HG03103 (cell line): ENCODE data around the gene FAIM2.
A peak's percentile ranks its signal among the peaks of the same experiment; 100 is the strongest.

Experiments used
- ATAC-seq: cut with Tn5 transposase; IDR thresholded peaks from one replicate; pipeline ENCODE4 v1.9.1; 2021; ENCODE audit warnings: low read depth; ENCODE audit not compliant: unreplicated experiment

Gene FAIM2

GRCh38 chr12:49903700-49904423 lies at the start of gene FAIM2:
FAIM2 (minus strand) TSS chr12:49903900; CDS start chr12:49903792, 108 bp downstream.
- ATAC-seq, result no peak

- ATAC-seq, result no peak
These were observed 49.5 kb upstream of the FAIM2 start for GRCh38 chr12:49953151-49953550.

GRCh38 chr12:49952391-49953055 lies 48.8 kb upstream of the FAIM2 start:
- no peak for ATAC-seq

- ATAC-seq, result no peak
These were observed 47.9 kb upstream of the FAIM2 start for GRCh38 chr12:49951411-49952240.

- no peak for ATAC-seq
These were observed 46.9 kb upstream of the FAIM2 start, which contains the start of gene AQP2 for GRCh38 chr12:49950273-49951251. AQP2 (plus strand) TSS chr12:49950737; CDS start chr12:49950831, 94 bp downstream.

- ATAC-seq, result no peak
These were observed 46.2 kb upstream of the FAIM2 start for GRCh38 chr12:49949866-49950265.

GRCh38 chr12:49948866-49949845 lies 45.5 kb upstream of the FAIM2 start:
- no peak for ATAC-seq

GRCh38 chr12:49947593-49948226 lies 44.0 kb upstream of the FAIM2 start:
- no peak for ATAC-seq

- ATAC-seq, result no peak
These were observed 42.8 kb upstream of the FAIM2 start for GRCh38 chr12:49946497-49946896.

GRCh38 chr12:49946086-49946485 lies 42.4 kb upstream of the FAIM2 start:
- ATAC-seq, result no peak

GRCh38 chr12:49945394-49946080 lies 41.8 kb upstream of the FAIM2 start:
- peak; percentile 81 for ATAC-seq

GRCh38 chr12:49944718-49945117 lies 41.0 kb upstream of the FAIM2 start:
- no peak for ATAC-seq

GRCh38 chr12:49944046-49944445 lies 40.3 kb upstream of the FAIM2 start:
- ATAC-seq, result no peak

GRCh38 chr12:49943625-49943960 lies 39.9 kb upstream of the FAIM2 start:
- ATAC-seq, result no peak

GRCh38 chr12:49942921-49943624 lies 39.4 kb upstream of the FAIM2 start:
- ATAC-seq, result no peak

- no peak for ATAC-seq
These were observed 38.8 kb upstream of the FAIM2 start for GRCh38 chr12:49942512-49942893.
